ENCODE data around the gene SLC17A9.

SLC17A9 gene

DNA sequence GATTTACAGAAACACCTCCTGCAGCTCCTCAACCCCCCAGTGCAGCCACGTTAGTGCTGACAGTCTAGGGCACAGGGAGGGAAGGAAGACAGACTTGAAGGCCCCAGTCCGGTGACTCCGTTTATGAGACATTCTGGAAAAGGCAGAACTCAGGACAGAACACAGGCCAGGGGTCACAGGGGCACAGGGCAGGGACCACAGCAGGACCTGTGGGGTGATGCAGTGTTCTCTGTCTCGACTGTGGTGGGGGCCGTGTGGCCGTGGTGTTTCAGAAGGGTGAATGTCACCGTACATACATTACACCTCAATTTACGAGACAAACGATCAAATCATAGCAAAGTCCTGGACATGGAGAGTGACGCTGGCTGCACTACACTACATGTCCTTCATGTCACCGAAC, 43.0 kb downstream of the SLC17A9 start:
- no peak overlapping the region for H3K4me3 ChIP-seq (ENCODE audit: low read depth, low read length)
- no peak for DNase-seq (ENCODE audit: low read depth)
- TF ChIP-seq, protein P1, sequence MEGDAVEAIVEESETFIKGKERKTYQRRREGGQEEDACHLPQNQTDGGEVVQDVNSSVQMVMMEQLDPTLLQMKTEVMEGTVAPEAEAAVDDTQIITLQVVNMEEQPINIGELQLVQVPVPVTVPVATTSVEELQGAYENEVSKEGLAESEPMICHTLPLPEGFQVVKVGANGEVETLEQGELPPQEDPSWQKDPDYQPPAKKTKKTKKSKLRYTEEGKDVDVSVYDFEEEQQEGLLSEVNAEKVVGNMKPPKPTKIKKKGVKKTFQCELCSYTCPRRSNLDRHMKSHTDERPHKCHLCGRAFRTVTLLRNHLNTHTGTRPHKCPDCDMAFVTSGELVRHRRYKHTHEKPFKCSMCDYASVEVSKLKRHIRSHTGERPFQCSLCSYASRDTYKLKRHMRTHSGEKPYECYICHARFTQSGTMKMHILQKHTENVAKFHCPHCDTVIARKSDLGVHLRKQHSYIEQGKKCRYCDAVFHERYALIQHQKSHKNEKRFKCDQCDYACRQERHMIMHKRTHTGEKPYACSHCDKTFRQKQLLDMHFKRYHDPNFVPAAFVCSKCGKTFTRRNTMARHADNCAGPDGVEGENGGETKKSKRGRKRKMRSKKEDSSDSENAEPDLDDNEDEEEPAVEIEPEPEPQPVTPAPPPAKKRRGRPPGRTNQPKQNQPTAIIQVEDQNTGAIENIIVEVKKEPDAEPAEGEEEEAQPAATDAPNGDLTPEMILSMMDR (conservative IDR thresholded peaks at IDR 0.05; ENCODE audit: low read depth, low read length) = no peak

DNA sequence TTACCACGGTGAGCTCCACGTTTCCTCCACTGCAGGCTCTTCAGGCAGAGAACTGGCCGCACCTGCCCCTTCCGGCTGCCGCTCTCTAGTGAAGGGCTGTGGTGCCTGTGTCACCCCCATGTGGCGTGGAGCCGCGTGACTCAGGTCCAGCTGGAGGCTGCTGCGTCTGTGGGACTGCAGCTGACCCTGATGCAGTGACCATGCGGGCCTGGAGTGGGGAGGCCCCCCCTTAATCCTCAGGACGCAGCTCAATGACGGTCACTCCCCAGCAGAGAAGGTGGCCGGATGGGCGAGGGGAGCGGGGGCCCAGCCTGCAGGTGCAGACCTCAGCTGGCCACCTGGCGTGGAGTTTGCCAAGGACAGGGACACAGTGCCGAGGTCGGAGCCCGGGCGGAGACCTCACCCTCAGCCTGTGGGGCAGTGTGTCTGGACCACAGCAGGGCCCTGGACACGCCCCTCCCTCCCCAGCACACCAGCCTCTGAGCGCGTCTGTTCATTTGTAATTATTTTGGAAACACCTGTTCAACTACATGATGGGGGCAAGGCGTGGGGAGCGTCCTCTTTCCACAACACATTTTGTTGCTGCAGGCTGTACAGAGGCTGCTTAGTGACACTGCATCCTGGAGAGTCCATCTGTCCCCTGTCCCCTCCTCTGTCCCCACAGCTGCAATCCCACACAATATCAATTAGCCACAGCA, 43.5 kb downstream of the SLC17A9 start:
- no peak overlapping the region for H3K4me3 ChIP-seq (ENCODE audit: low read depth, low read length)
- TF ChIP-seq, protein P1 (conservative IDR thresholded peaks at IDR 0.05; ENCODE audit: low read depth, low read length) = no peak
- DNase-seq (ENCODE audit: low read depth) = no peak

DNA sequence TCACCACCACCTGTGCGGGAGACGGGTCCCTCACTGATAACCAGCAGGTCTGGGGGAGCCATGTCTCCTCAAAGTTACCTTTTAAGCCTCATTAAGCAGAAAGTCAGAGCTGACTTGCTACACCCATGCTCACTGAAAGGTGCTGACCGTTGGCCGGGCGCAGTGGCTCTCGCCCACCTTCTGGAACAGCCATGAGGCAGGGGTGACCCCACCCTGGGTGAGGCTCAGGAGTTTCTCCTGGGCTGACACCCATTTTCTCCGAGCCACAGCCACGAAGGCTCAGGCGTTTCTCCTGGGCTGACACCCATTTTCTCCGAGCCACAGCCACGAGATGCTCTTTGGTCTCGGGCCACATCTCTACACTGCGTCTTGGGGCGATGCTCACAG, 44.1 kb downstream of the SLC17A9 start:
- TF ChIP-seq, protein P1 (conservative IDR thresholded peaks at IDR 0.05; ENCODE audit: low read depth, low read length) = no peak
- DNase-seq (ENCODE audit: low read depth) = no peak
- H3K4me3 ChIP-seq (ENCODE audit: low read depth, low read length) = no peak overlapping the region

DNA sequence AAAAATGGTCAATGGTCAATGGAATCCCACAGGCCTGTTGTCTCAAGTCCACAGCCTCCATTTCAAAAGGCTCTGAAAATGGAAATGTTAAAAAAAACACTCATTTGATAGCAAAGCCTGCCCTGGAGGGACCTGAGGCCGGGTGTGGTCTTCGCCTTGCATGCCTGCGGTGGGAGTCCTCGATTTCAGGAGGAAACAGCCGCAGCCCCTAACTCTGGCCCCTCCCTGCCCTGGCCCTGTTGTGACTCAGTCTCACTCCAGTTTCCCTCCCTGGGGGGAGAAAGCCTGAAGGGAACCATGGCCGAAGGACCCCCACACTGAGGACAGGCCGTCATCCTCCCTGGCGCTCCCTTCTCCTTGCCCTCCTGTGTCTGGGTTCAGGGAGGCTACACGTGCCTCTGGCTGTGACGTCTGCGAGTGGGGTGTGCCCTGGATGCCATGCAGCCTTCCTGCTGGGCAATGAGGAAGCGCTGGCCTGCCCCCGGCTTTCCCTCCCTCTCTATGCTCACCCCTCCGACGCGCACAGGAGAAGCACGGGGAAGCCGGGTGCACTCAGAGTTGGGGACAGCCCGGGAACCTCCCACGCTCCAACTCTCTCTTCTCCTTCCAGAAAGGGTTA, 45.0 kb downstream of the SLC17A9 start:
- DNase-seq (ENCODE audit: low read depth) = no peak
- TF ChIP-seq, protein P1 (conservative IDR thresholded peaks at IDR 0.05; ENCODE audit: low read depth, low read length) = no peak
- H3K4me3 ChIP-seq (ENCODE audit: low read depth, low read length) = no peak overlapping the region

DNA sequence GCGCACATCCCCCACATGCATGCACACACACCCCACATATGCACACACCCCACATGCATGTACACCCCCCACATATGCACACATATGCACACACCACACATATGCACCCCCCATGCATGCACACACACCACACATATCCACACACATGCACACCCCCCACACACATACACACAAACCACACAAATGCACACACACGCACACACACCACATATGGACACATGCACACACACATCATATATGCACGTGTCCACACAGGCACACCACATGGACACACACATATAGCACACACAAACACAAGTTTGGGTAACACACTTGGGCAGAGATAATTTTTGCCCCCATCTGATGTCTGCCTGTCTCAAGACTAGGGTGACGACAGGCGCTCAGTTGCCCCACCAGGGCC, 45.9 kb downstream of the SLC17A9 start:
- no peak overlapping the region for H3K4me3 ChIP-seq (ENCODE audit: low read depth, low read length)
- TF ChIP-seq, protein P1 (conservative IDR thresholded peaks at IDR 0.05; ENCODE audit: low read depth, low read length) = no peak
- DNase-seq (ENCODE audit: low read depth) = no peak

DNA sequence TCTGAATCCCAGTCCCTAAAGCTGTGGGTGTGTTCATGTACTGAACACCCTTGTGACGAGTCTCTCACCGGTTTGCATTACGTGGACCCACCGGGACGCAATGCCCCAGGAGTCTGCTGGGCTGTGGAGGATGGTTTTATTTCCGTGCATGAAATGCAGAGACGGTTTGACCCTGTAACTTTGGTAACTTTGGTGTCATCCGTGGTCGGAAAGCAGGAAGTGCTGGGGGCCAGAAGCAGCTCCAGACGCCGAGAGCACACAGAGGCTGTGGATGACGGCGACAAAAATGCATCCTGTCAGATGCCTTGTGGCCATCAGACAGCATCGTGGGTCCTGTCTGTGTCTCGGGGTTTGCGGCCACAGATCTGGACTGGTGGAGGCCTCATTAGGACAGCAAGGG, 47.1 kb downstream of the SLC17A9 start:
- TF ChIP-seq, protein P1 (conservative IDR thresholded peaks at IDR 0.05; ENCODE audit: low read depth, low read length) = no peak
- no peak for DNase-seq (ENCODE audit: low read depth)
- H3K4me3 ChIP-seq (ENCODE audit: low read depth, low read length) = no peak overlapping the region

DNA sequence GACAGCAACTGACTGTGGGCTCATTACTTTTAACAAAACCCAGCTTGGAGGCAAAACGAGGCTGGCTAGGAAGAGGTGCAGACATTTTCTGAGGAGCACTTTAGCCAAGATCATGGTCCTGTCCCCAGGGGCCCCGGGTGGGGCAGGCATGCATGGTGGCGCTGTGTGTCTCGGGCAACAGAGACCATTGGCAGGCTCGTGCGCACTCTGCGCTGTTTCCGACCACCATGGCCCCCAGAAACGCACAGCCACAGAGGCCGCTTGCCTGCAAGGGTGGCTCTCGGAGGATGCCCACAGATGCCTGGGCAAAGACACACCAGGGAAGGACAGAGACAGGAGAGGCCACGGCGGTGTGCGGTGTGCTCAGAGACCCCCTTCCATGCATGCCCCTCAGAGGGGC, 47.5 kb downstream of the SLC17A9 start:
- TF ChIP-seq, protein P1 (conservative IDR thresholded peaks at IDR 0.05; ENCODE audit: low read depth, low read length) = no peak
- no peak overlapping the region for H3K4me3 ChIP-seq (ENCODE audit: low read depth, low read length)
- DNase-seq (ENCODE audit: low read depth) = no peak

Data from choroid plexus epithelial cell (primary cell).